SK-N-MC (cell line): ENCODE measurements around the gene PDLIM7.

ENCODE experiments used
- EZH2 ChIP-seq: fragments of 200-600 bp; sonication (generic); IDR thresholded peaks from one replicate; pipeline ENCODE4 v1.6.1; 2017; ENCODE audit warnings: antibody characterized with exemption
- POLR2AphosphoS5 ChIP-seq: IDR thresholded peaks from 2 replicates; pipeline ENCODE4 v1.6.1; 2012; ENCODE audit warnings: mild to moderate bottlenecking, low read depth, low read length, borderline replicate concordance

DNA sequence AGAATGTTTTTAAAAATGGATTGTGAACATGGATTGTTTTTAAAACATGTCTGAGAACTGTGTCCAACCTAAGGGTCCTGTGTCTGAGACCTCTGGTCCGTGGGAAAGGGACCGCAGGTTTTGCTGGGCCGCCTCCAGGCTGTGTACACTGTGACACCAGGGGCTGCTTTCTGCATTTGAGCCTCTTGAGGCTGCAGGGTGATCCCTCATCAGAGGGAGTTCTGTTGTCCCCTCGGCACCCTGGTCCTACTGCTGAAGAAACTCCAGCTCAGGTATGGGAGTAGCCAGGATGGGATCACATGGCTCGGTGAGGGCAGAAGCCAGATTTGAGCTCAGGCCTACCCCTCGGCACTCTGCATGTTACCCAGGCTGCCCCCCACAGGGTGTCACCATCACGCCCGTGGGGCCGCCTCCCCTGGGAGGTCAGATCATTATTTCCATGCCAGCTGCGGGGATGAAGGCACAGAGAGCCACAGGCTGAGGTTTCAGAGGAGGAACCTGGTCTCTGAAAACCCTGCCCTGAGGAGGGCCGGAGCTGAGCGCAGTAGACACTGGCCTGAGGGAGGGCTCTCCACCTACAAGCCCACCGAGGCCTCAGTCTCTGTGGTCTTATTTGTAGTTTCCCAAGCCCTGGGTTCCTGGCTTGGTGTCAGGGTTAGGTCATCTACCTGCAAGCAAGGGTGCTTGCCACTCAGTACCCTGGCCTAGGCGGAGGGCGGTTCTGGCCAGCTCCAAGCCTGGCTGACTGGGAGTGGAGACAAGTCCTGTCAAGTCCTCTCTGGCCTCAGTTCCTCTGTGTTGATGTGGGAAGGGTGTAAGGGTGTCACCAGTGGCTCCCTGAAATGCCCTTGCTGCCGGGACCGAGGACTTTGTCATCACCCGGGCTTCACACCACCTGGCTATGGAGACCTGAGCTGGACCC, 48.0 kb downstream of the PDLIM7 start:
- TF ChIP-seq EZH2, result no peak
- TF ChIP-seq POLR2AphosphoS5, result no peak
